GM21447 (cell line): ENCODE data around the gene MEF2A.

Experiments
- ATAC-seq: cut with Tn5 transposase; IDR thresholded peaks from one replicate; pipeline ENCODE4 v1.9.1; 2021; ENCODE audit not compliant: unreplicated experiment

MEF2A gene

GRCh38 chr15:99562238-99562637 is 3.5 kb upstream of the MEF2A start:
- ATAC-seq = no peak

GRCh38 chr15:99564221-99565048 is 1.3 kb upstream of the MEF2A start:
- ATAC-seq = peak; percentile 46

- ATAC-seq = peak; percentile 40
Observed at GRCh38 chr15:99565049-99565298, 810 bp upstream of the MEF2A start.

GRCh38 chr15:99566157-99566897 is 543 bp downstream of the MEF2A start:
- no peak for ATAC-seq

GRCh38 chr15:99568625-99569352 is 3.0 kb downstream of the MEF2A start:
- no peak for ATAC-seq

- no peak for ATAC-seq
Observed at GRCh38 chr15:99571299-99571698, 5.5 kb downstream of the MEF2A start.

- ATAC-seq = no peak
Observed at GRCh38 chr15:99574048-99574447, 8.3 kb downstream of the MEF2A start.

- no peak for ATAC-seq
Observed at GRCh38 chr15:99574502-99574901, 8.7 kb downstream of the MEF2A start.

- ATAC-seq = no peak
Observed at GRCh38 chr15:99578809-99579208, 13.0 kb downstream of the MEF2A start.

- ATAC-seq = no peak
Observed at GRCh38 chr15:99580076-99580475, 14.3 kb downstream of the MEF2A start.

GRCh38 chr15:99582508-99582960 is 16.8 kb downstream of the MEF2A start:
- ATAC-seq = no peak

- no peak for ATAC-seq
Observed at GRCh38 chr15:99584081-99584600, 18.4 kb downstream of the MEF2A start.

GRCh38 chr15:99586121-99586520 is 20.3 kb downstream of the MEF2A start:
- no peak for ATAC-seq

GRCh38 chr15:99589801-99590200 is 24.0 kb downstream of the MEF2A start:
- ATAC-seq = no peak

GRCh38 chr15:99590913-99591646 is 25.3 kb downstream of the MEF2A start:
- ATAC-seq = peak; percentile 76

GRCh38 chr15:99592145-99592791 is 26.5 kb downstream of the MEF2A start:
- ATAC-seq = no peak

GRCh38 chr15:99593070-99593469 is 27.3 kb downstream of the MEF2A start:
- ATAC-seq = no peak

- no peak for ATAC-seq
Observed at GRCh38 chr15:99594916-99595315, 29.1 kb downstream of the MEF2A start.

GRCh38 chr15:99598296-99598695 is 32.5 kb downstream of the MEF2A start:
- ATAC-seq = no peak

GRCh38 chr15:99603828-99604227 is 38.0 kb downstream of the MEF2A start:
- ATAC-seq = no peak
